Stimulated activated CD4-positive, alpha-beta T cell treated with anti-CD3 and anti-CD28 coated beads, Interleukin-4, amount 100 ng/mL, for 4 hours (primary cell): Measurements from ENCODE around the gene TMEM185A.
"Not testable (repeated sequence)": the region's sequence is repeated elsewhere in the genome, so short reads cannot be mapped to it uniquely, and the experiment has no call there.

Experiments used
- DNase-seq, 2 experiments: peaks; one replicate each; pipeline ENCODE4 v3.0.0-alpha.2; 2020

TMEM185A gene

GRCh38 chrX:149619662-149620061, 11.9 kb downstream of the TMEM185A start:
- not testable (repeated sequence) for DNase-seq

- no peak for DNase-seq
Measured at GRCh38 chrX:149618871-149619270, 12.7 kb downstream of the TMEM185A start.

- DNase-seq, result no peak
Measured at GRCh38 chrX:149611623-149612175, 19.9 kb downstream of the TMEM185A start.

GRCh38 chrX:149610511-149610910, 21.1 kb downstream of the TMEM185A start:
- no peak for DNase-seq

- no peak for DNase-seq
Measured at GRCh38 chrX:149607699-149608098, 23.9 kb downstream of the TMEM185A start.

- DNase-seq, result not testable (repeated sequence)
Measured at GRCh38 chrX:149605248-149605885, 26.2 kb downstream of the TMEM185A start.

- not testable (repeated sequence) for DNase-seq
Measured at GRCh38 chrX:149598603-149599002, 33.0 kb downstream of the TMEM185A start.

GRCh38 chrX:149595943-149596342, 35.6 kb downstream of the TMEM185A start:
- DNase-seq, result not testable (repeated sequence)

- not testable (repeated sequence) for DNase-seq
Measured at GRCh38 chrX:149595214-149595613, 36.4 kb downstream of the TMEM185A start, which contains the start of gene HSFX2. HSFX2 (minus strand) TSS chrX:149595314; CDS start chrX:149594700, 614 bp downstream.

GRCh38 chrX:149590993-149591392, 40.6 kb downstream of the TMEM185A start:
- DNase-seq, result not testable (repeated sequence)

- DNase-seq, result not testable (repeated sequence)
Measured at GRCh38 chrX:149587359-149587758, 44.2 kb downstream of the TMEM185A start, which contains the start of gene MAGEA9B. MAGEA9B (minus strand) TSS chrX:149587459; CDS start chrX:149583179, 4,280 bp downstream.

- not testable (repeated sequence) for DNase-seq
Measured at GRCh38 chrX:149585631-149586030, 46.0 kb downstream of the TMEM185A start.

GRCh38 chrX:149573456-149573855, 58.1 kb downstream of the TMEM185A start:
- DNase-seq, result not testable (repeated sequence)

GRCh38 chrX:149572743-149573142, 58.8 kb downstream of the TMEM185A start:
- DNase-seq, result no peak

GRCh38 chrX:149571770-149572169, 59.8 kb downstream of the TMEM185A start:
- DNase-seq, result no peak

- no peak for DNase-seq
Measured at GRCh38 chrX:149570668-149571067, 60.9 kb downstream of the TMEM185A start.

- DNase-seq, result no peak
Measured at GRCh38 chrX:149569770-149570169, 61.8 kb downstream of the TMEM185A start.

GRCh38 chrX:149568701-149569296, 62.8 kb downstream of the TMEM185A start:
- DNase-seq, result no peak

GRCh38 chrX:149567621-149568417, 63.8 kb downstream of the TMEM185A start:
- DNase-seq, result no peak

GRCh38 chrX:149563359-149563758, 68.2 kb downstream of the TMEM185A start:
- no peak for DNase-seq

GRCh38 chrX:149555251-149555650, 76.3 kb downstream of the TMEM185A start:
- DNase-seq, result not testable (repeated sequence)

GRCh38 chrX:149551939-149552248, 79.7 kb downstream of the TMEM185A start:
- not testable (repeated sequence) for DNase-seq

GRCh38 chrX:149551245-149551938, 80.2 kb downstream of the TMEM185A start:
- not testable (repeated sequence) for DNase-seq
